ENCODE measurements around the gene FOXE1. TPM values are rescaled to one million over a fixed set of nuclear protein-coding genes. Genes with fewer than 3 reads are reported as not detected.

FOXE1 gene
- polyA plus RNA-seq, 1 of the 3 experiments (the other 2 are of a cell fraction): 0.03 TPM

GRCh38 chr9:97813072-97813471, 40.0 kb upstream of the FOXE1 start:
- TF ChIP-seq NRF1 (IDR thresholded peaks at IDR 0.05; ENCODE audit: low read depth, low read length): no peak
- TF ChIP-seq CHD2 (IDR thresholded peaks at IDR 0.05; ENCODE audit: low read length, partially characterized antibody): no peak
- no peak for TF ChIP-seq JUND (IDR thresholded peaks at IDR 0.05)
- no peak for TF ChIP-seq SIN3A (IDR thresholded peaks at IDR 0.05; ENCODE audit: borderline replicate concordance, low read depth, low read length)
- no peak for TF ChIP-seq USF2 (IDR thresholded peaks at IDR 0.05; ENCODE audit: borderline replicate concordance, low read depth, low read length)
- no peaks in the 10 kb centered on the region for H3K4me1 ChIP-seq (ENCODE audit: control insufficient read depth in 1 of 2, insufficient read depth in 2 of 2, low read depth in 1 of 2, low read length in 1 of 2)
- H3K79me2 ChIP-seq (ENCODE audit: insufficient read depth): no peaks in the 10 kb centered on the region
- DNase-seq: no peak
- H3K36me3 ChIP-seq (replicated peaks in 1 of 2; ENCODE audit: control insufficient read depth in 1 of 2, insufficient read depth in 2 of 2, low read length in 1 of 2): no peaks in the 10 kb centered on the region
- ChIA-PET POLR2A (no interaction called here), CTCF (interaction anchor here (1.0 kb wide), 1 partner anchor 10 kb away, joined by 3 read pairs; no protein-coding TSS in a partner anchor)
- no peaks in the 10 kb centered on the region for H3K9me2 ChIP-seq
- H3K4me3 ChIP-seq (ENCODE audit: low read depth in 2 of 2, low read length in 1 of 2): no peak overlapping the region
- H3K9me3 ChIP-seq: no peaks in the 10 kb centered on the region
- no peaks in the 10 kb centered on the region for H3F3A ChIP-seq (replicated peaks; ENCODE audit: insufficient read depth)
- no peaks in the 10 kb centered on the region for H4K20me1 ChIP-seq (ENCODE audit: insufficient read depth)
- no peaks in the 10 kb centered on the region; the same call in 1 of the 2 replicates for H3K27me3 ChIP-seq (ENCODE audit: insufficient read depth)
- H3K4me2 ChIP-seq: no peak overlapping the region
- H3K27ac ChIP-seq (ENCODE audit: low read depth in 2 of 2, low read length in 1 of 2): no peak overlapping the region
- no peak overlapping the region for H2AFZ ChIP-seq (ENCODE audit: low read depth)
- no peak overlapping the region for H3K9ac ChIP-seq

DNA sequence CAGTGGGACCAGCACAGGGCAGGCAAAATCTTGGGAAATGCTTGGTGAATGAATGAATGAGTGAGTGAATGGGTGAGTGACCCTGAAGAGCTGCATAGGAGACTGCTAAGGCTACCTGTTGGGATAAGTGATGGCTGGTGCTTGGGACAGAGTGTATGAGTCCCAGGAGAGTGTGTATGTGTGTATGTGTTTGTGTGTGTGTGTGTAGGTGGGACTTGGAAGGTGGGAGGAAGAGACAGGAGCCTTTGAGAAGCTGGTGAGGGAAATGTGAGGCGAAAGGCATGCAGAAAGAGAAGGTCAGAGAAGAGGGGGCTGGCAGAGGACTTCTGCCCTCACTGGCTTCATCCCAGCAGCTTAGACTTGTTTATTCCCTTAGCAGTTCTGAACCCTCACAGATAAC, 33.3 kb upstream of the FOXE1 start:
- no peaks in the 10 kb centered on the region for H3K9me2 ChIP-seq
- no peaks in the 10 kb centered on the region; a peak in 1 of 4 replicates for H3K4me1 ChIP-seq (ENCODE audit: control insufficient read depth in 1 of 2, insufficient read depth in 2 of 2, low read depth in 1 of 2, low read length in 1 of 2)
- ChIA-PET CTCF (interaction anchor here (1.0 kb wide), 1 partner anchor 81 kb away, joined by 3 read pairs; no protein-coding TSS in a partner anchor), POLR2A (no interaction called here)
- no peak for TF ChIP-seq CHD2 (IDR thresholded peaks at IDR 0.05; ENCODE audit: low read length, partially characterized antibody)
- H2AFZ ChIP-seq (ENCODE audit: low read depth): no peak overlapping the region
- DNase-seq: no peak
- no peaks in the 10 kb centered on the region; the same call in 1 of the 2 replicates for H3K27me3 ChIP-seq (ENCODE audit: insufficient read depth)
- no peak overlapping the region for H3K4me3 ChIP-seq (ENCODE audit: low read depth in 2 of 2, low read length in 1 of 2)
- H3K9me3 ChIP-seq: no peaks in the 10 kb centered on the region
- no peaks in the 10 kb centered on the region for H3K36me3 ChIP-seq (replicated peaks in 1 of 2; ENCODE audit: control insufficient read depth in 1 of 2, insufficient read depth in 2 of 2, low read length in 1 of 2)
- WGBS (ENCODE audit: low lambda C conversion rate): 14% methylated on average over 1 of the region's 1 CpG
- H4K20me1 ChIP-seq (ENCODE audit: insufficient read depth): no peaks in the 10 kb centered on the region
- H3K79me2 ChIP-seq (ENCODE audit: insufficient read depth): no peaks in the 10 kb centered on the region
- H3F3A ChIP-seq (replicated peaks; ENCODE audit: insufficient read depth): no peaks in the 10 kb centered on the region
- no peak overlapping the region for H3K4me2 ChIP-seq
- H3K9ac ChIP-seq: no peak overlapping the region
- H3K27ac ChIP-seq (ENCODE audit: low read depth in 2 of 2, low read length in 1 of 2): no peak overlapping the region

GRCh38 chr9:97820373-97820772, 32.7 kb upstream of the FOXE1 start:
- no peaks in the 10 kb centered on the region; the same call in 1 of the 2 replicates for H3K27me3 ChIP-seq (ENCODE audit: insufficient read depth)
- CTCF ChIA-PET: interaction anchor here (0.6 kb wide), 1 partner anchor 90 kb away, joined by 3 read pairs; no protein-coding TSS in a partner anchor
- POLR2A ChIA-PET: no interaction called here
- TF ChIP-seq ELF1 (IDR thresholded peaks at IDR 0.05): no peak
- no peak for TF ChIP-seq GATA2 (CRISPR knock-in tag; IDR thresholded peaks at IDR 0.05)
- TF ChIP-seq FOSL2 (IDR thresholded peaks at IDR 0.05; ENCODE audit: borderline replicate concordance, low read depth): no peak
- TF ChIP-seq MAX (IDR thresholded peaks at IDR 0.05; ENCODE audit: low read depth): no peak
- TF ChIP-seq MEF2A (IDR thresholded peaks at IDR 0.05; ENCODE audit: borderline replicate concordance, low read depth): no peak
- TF ChIP-seq EP300 (IDR thresholded peaks at IDR 0.05; ENCODE audit: borderline replicate concordance in 1 of 2, low read depth in 1 of 2, low read length in 1 of 2): no peak
- no peak for TF ChIP-seq TAF1 (IDR thresholded peaks at IDR 0.05; ENCODE audit: borderline replicate concordance, low read depth, low read length)
- TF ChIP-seq, protein P1, sequence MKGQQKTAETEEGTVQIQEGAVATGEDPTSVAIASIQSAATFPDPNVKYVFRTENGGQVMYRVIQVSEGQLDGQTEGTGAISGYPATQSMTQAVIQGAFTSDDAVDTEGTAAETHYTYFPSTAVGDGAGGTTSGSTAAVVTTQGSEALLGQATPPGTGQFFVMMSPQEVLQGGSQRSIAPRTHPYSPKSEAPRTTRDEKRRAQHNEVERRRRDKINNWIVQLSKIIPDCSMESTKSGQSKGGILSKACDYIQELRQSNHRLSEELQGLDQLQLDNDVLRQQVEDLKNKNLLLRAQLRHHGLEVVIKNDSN (IDR thresholded peaks at IDR 0.05; ENCODE audit: borderline replicate concordance, low read depth): no peak
- TF ChIP-seq REST (IDR thresholded peaks at IDR 0.05; ENCODE audit: low read depth, low read length): no peak
- TF ChIP-seq RAD21 (IDR thresholded peaks at IDR 0.05; ENCODE audit: low read length): no peak
- TF ChIP-seq EZH2phosphoT487 (IDR thresholded peaks at IDR 0.05; ENCODE audit: borderline replicate concordance, low read depth): no peak
- TF ChIP-seq SMC3 (IDR thresholded peaks at IDR 0.05; ENCODE audit: low read depth, low read length): no peak
- TF ChIP-seq SIN3A (IDR thresholded peaks at IDR 0.05; ENCODE audit: borderline replicate concordance, low read depth, low read length): no peak

More at GRCh38 chr9:97820373-97820772, 32.7 kb upstream of the FOXE1 start:
- Histone ChIP-seq H4K20me1 (ENCODE audit: insufficient read depth) (no peaks in the 10 kb centered on the region), H3K9me3 (no peaks in the 10 kb centered on the region), H3K4me3 (ENCODE audit: low read depth in 2 of 2, low read length in 1 of 2) (no peak overlapping the region), H3K79me2 (ENCODE audit: insufficient read depth) (no peaks in the 10 kb centered on the region), H3K36me3 (replicated peaks in 1 of 2; ENCODE audit: control insufficient read depth in 1 of 2, insufficient read depth in 2 of 2, low read length in 1 of 2) (no peaks in the 10 kb centered on the region), H3K4me2 (no peak overlapping the region), H3K4me1 (ENCODE audit: control insufficient read depth in 1 of 2, insufficient read depth in 2 of 2, low read depth in 1 of 2, low read length in 1 of 2) (no peaks in the 10 kb centered on the region; a peak in 1 of 4 replicates), H3K9me2 (no peaks in the 10 kb centered on the region), H3F3A (replicated peaks; ENCODE audit: insufficient read depth) (no peaks in the 10 kb centered on the region), H3K9ac (no peak overlapping the region), H3K27ac (ENCODE audit: low read depth in 2 of 2, low read length in 1 of 2) (no peak overlapping the region), H2AFZ (ENCODE audit: low read depth) (no peak overlapping the region)
- DNase-seq: no peak
- WGBS (ENCODE audit: low lambda C conversion rate): 7% methylated on average over 1 of the region's 1 CpG

All from SK-N-SH (cell line).